ENCODE measurements around the gene ULK4.

GRCh38 chr3:41853540-41854196 is 108.2 kb downstream of the ULK4 start:
- TF ChIP-seq CTCF (IDR thresholded peaks at IDR 0.05; ENCODE audit: low read depth, low read length, poor library complexity, severe bottlenecking) = no peak
- no peak for TF ChIP-seq EZH2phosphoT487 (IDR thresholded peaks at IDR 0.05; ENCODE audit: borderline replicate concordance, low read length)

All from DOHH2 (cell line).